GM12872 (cell line): ENCODE results near the gene IFRD1.

Experiments used
- CTCF ChIP-seq: IDR thresholded peaks from 3 replicates; pipeline ENCODE4 v1.5.1; 2011; ENCODE audit warnings: low read depth, mild to moderate bottlenecking, low read length, moderate library complexity; ENCODE audit not compliant: insufficient read depth

The IFRD1 gene

DNA sequence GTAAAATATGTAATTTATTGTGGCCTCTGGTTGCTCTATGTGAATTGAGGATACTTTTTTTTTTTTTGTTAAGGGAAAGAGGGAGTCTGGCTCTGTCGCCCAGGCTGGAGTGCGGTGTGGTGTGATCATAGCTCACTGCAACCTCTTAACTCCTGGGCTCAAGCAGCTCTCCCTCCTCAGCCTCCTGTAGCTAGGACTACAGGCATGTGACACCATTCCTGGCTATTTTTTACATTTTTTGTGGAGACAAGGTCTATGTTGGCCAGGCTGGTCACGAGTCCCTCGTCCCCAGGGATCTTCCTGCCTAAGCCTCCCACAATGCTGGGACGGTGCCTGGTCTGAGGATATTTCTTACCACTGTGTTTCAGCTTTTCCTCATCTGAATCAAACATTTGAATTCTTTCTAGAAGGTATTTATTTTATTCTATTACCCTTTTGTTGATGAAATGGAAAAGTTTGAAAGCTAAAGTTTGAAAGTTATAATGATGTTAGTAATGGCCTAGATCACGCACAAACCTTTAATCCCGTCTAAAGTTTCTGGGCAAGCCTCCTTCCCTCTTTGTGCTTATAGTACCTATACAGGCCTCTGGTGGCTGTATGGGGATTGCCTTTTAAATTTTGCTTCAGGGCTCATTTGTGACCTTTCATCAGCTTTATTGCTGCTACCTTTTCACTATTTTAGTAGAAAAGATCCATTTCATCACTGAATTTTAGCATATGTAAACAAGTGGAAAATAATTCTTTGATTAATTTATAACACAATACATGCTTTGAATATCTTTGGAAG lies 2.0 kb downstream of the IFRD1 start:
- TF ChIP-seq CTCF, result peak; percentile 24; the same call in 1 of the 3 replicates

- TF ChIP-seq CTCF, result no peak
These were observed 3.4 kb downstream of the IFRD1 start for GRCh38 chr7:112453505-112454171.

GRCh38 chr7:112459645-112460044 lies 9.4 kb downstream of the IFRD1 start:
- no peak for TF ChIP-seq CTCF

- TF ChIP-seq CTCF, result no peak
These were observed 12.0 kb downstream of the IFRD1 start for GRCh38 chr7:112462236-112462635.

- no peak for TF ChIP-seq CTCF
These were observed 17.6 kb downstream of the IFRD1 start for GRCh38 chr7:112467867-112468266.

- no peak for TF ChIP-seq CTCF
These were observed 19.9 kb downstream of the IFRD1 start for GRCh38 chr7:112470194-112470593.

GRCh38 chr7:112476390-112477052 lies 26.3 kb downstream of the IFRD1 start:
- TF ChIP-seq CTCF, result no peak
